Cardiac muscle cell (in vitro differentiated cells and primary cell): ENCODE data around the gene CLRN3. TPM values are rescaled to one million over a fixed set of nuclear protein-coding genes. Genes with fewer than 3 reads are reported as not detected.

Experiments
- DNase-seq, 2 donors: peaks; one replicate each; pipeline versions ENCODE4 v3.0.0 to v3.0.0-alpha.2; 2010 to 2017; ENCODE audit warnings: low read depth in 1 of 2, low spot score in 1 of 2
- H3K27ac ChIP-seq: fragments of 200-600 bp; sonication (generic); 2 replicates; pipeline ENCODE4 v1.5.1; 2016
- H3K27me3 ChIP-seq: fragments of 200-600 bp; sonication (generic); 2 replicates; pipeline ENCODE4 v1.6.0; 2016; ENCODE audit warnings: control low read depth
- H3K36me3 ChIP-seq: fragments of 200-600 bp; sonication (generic); 2 replicates; pipeline ENCODE4 v1.5.1; 2016; ENCODE audit warnings: control low read depth
- H3K4me1 ChIP-seq: fragments of 200-600 bp; sonication (generic); 2 replicates; pipeline ENCODE4 v1.8.1; 2017; ENCODE audit warnings: low read depth, mild to moderate bottlenecking, mixed run types
- H3K4me3 ChIP-seq: fragments of 200-600 bp; sonication (generic); 2 replicates; pipeline ENCODE4 v1.5.1; 2016; ENCODE audit warnings: mild to moderate bottlenecking
- H3K9me3 ChIP-seq: fragments of 200-600 bp; sonication (generic); 2 replicates; pipeline ENCODE4 v1.5.1; 2017; ENCODE audit warnings: low read depth, mild to moderate bottlenecking, control low read depth
- CTCF ChIP-seq: IDR thresholded peaks from 2 replicates; pipeline ENCODE4 v1.5.1; 2012; ENCODE audit warnings: low read depth, mild to moderate bottlenecking, low read length
- polyA plus RNA-seq: library from polyadenylated mRNA; unstranded; fragments of >200 nt; fragmentation: Nextera tagmentation; extraction: Ambion mirVana; gene quantifications from 2 replicates; pipeline ENCODE4 v1.2.1, GENCODE V29; 2016
- total RNA-seq: library from RNA; depleted of rRNA; stranded (reverse); fragments of >200 nt; gene quantifications from 2 replicates; pipeline ENCODE4 v1.2.3, GENCODE V29; 2016

The CLRN3 gene
- total and polyA plus RNA-seq, 2 experiments from 2014 or later: not detected

GRCh38 chr10:127907411-127908105, 14.8 kb upstream of the CLRN3 start:
- peak; percentile 12 to 80 for DNase-seq
- Histone ChIP-seq H3K27ac (no peak overlapping the region), H3K27me3 (peaks cover 29% of the 10 kb centered on the region), H3K9me3 (no peaks in the 10 kb centered on the region), H3K36me3 (no peaks in the 10 kb centered on the region), H3K4me3 (peak overlapping the region; percentile 83), H3K4me1 (no peaks in the 10 kb centered on the region)
- no peak for TF ChIP-seq CTCF

- Histone ChIP-seq H3K27me3 (peaks cover 29% of the 10 kb centered on the region), H3K4me3 (peak within 1 kb of the TSS; percentile 83), H3K4me1 (no peaks in the 10 kb centered on the region), H3K9me3 (no peaks in the 10 kb centered on the region), H3K27ac (no peak within 1 kb of the TSS), H3K36me3 (no peaks in the 10 kb centered on the region)
- DNase-seq: peak; percentile 85
- peak; percentile 56 for TF ChIP-seq CTCF
These were observed 14.0 kb upstream of the CLRN3 start, which contains the start of gene PTPRE for GRCh38 chr10:127906548-127907377. TSS of gene PTPRE (plus strand) at chr10:127907103. CDS start at chr10:128040882, 133,779 bp downstream.

GRCh38 chr10:127905848-127906261, 13.1 kb upstream of the CLRN3 start:
- Histone ChIP-seq H3K4me1 (no peaks in the 10 kb centered on the region), H3K9me3 (no peaks in the 10 kb centered on the region), H3K27me3 (peaks cover 29% of the 10 kb centered on the region), H3K36me3 (no peaks in the 10 kb centered on the region), H3K4me3 (no peak overlapping the region), H3K27ac (no peak overlapping the region)
- no peak for TF ChIP-seq CTCF
- no peak for DNase-seq

- Histone ChIP-seq H3K4me3 (no peak overlapping the region), H3K27ac (no peak overlapping the region), H3K4me1 (no peaks in the 10 kb centered on the region), H3K27me3 (peaks cover 29% of the 10 kb centered on the region), H3K36me3 (no peaks in the 10 kb centered on the region), H3K9me3 (no peaks in the 10 kb centered on the region)
- DNase-seq: no peak
- TF ChIP-seq CTCF: no peak
These were observed 12.5 kb upstream of the CLRN3 start for GRCh38 chr10:127905001-127905847.

- no peaks in the 10 kb centered on the region for H3K9me3 ChIP-seq
- peaks cover 25% of the 10 kb centered on the region for H3K27me3 ChIP-seq
- DNase-seq: no peak
- no peak overlapping the region for H3K4me3 ChIP-seq
- H3K27ac ChIP-seq: no peak overlapping the region
- H3K4me1 ChIP-seq: no peaks in the 10 kb centered on the region
- no peaks in the 10 kb centered on the region for H3K36me3 ChIP-seq
- no peak for TF ChIP-seq CTCF
These were observed 11.7 kb upstream of the CLRN3 start for GRCh38 chr10:127904311-127905000.
